HPDE6-E6E7 (cell line): ENCODE results near the gene MALRD1.

ENCODE experiments used
- DNase-seq: peaks from one replicate; pipeline ENCODE4 v3.0.0; 2011; ENCODE audit warnings: missing footprints; ENCODE audit errors: extremely low spot score

Gene MALRD1

DNA sequence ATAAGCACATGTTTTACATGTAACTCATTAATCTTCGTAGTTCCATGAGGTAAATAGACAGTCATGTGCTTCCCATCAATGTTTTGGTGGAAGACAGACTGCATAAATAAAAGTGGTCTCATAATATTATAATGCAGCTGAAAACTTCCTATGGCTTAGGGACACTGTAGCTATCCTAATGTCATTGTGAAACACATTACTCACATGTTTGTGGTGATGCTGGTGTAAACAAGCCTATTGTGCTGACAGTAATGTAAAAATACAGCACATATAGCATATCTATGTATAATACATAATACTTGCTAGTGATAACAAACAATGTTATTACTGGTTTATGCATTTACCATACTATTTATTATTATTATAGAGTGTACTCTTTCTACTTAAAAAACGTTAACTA lies 730.4 kb downstream of the MALRD1 start:
- DNase-seq = no peak

DNA sequence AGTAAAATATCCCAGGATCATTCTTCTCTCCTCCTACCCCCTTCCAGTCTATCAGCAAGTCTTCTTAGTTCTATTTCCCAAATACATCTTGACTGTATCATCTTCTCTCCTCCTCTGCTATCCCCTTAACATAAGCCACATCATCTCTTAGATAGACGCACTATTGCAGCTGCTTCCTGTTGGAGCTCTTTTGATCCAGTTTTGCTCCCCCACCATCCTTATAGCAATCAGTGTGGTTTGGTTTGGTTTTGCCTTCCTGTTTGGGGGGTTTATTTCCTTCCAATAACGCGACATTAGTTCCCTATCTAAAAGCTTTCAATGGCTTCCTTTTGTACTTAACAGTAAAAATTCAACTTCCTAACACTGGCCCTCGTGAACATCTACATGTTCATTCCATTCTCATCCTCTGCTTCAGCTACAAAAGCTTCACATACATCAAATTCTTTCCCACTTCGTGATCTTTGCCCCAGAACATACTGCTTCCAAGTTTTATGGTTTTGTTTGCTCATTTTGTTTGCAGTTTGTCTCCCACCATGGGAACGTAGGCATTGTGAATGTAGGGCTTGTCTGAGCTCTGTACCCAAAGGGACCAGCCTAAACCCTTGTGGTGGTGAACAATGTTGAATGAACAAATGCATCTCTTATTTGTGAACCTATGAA lies 734.0 kb downstream of the MALRD1 start:
- DNase-seq = no peak

DNA sequence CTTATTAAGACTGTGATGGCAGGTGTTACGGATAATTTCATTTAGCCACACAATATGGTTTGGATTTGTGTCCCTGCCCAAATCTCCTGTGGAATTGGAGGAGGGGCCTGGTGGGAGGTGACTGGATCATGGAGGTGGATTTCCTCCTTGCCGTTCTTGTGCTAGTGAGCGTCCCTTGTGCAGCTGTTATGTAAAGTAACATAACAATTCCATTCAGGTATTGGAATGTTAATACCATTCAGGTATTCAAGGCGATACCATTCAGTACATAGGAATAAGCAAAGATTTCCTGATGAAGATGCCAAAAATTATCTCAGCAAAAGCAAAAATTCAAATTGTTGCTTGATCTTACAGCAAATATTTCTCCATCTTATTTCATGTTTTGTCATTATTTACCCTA lies 735.1 kb downstream of the MALRD1 start:
- no peak for DNase-seq
